ENCODE results near the gene GSPT2. TPM values are rescaled to one million over a fixed set of nuclear protein-coding genes. Genes with fewer than 3 reads are reported as not detected.

GSPT2 gene
- total RNA-seq, 1 experiment from 2014 or later: 2.6 TPM

Other genes with a start within 250 kb of the GSPT2 start
- gene NUDT11, start 246.8 kb upstream of the GSPT2 start, total RNA-seq (2014; rRNA removed; shearing (Covaris generic); ENCODE audit: low replicate concordance): 10.9 and 17.6 TPM in 2 replicates
- not detected in 2 replicates for gene CENPVL3, start 124.5 kb upstream of the GSPT2 start, total RNA-seq (2014; rRNA removed; shearing (Covaris generic); ENCODE audit: low replicate concordance)
- gene CENPVL2, start 60.6 kb upstream of the GSPT2 start, total RNA-seq (2014; rRNA removed; shearing (Covaris generic); ENCODE audit: low replicate concordance): not detected in 2 replicates
- gene CENPVL1, start 32.9 kb upstream of the GSPT2 start, total RNA-seq (2014; rRNA removed; shearing (Covaris generic); ENCODE audit: low replicate concordance): not detected in 2 replicates
- 173 and 175 TPM in 2 replicates for gene MAGED1, start 150.2 kb downstream of the GSPT2 start, total RNA-seq (2014; rRNA removed; shearing (Covaris generic); ENCODE audit: low replicate concordance)